ENCODE results near the gene OGT.
"Not testable (repeated sequence)": the region's sequence is repeated elsewhere in the genome, so short reads cannot be mapped to it uniquely, and the experiment has no call there.

Gene OGT

DNA sequence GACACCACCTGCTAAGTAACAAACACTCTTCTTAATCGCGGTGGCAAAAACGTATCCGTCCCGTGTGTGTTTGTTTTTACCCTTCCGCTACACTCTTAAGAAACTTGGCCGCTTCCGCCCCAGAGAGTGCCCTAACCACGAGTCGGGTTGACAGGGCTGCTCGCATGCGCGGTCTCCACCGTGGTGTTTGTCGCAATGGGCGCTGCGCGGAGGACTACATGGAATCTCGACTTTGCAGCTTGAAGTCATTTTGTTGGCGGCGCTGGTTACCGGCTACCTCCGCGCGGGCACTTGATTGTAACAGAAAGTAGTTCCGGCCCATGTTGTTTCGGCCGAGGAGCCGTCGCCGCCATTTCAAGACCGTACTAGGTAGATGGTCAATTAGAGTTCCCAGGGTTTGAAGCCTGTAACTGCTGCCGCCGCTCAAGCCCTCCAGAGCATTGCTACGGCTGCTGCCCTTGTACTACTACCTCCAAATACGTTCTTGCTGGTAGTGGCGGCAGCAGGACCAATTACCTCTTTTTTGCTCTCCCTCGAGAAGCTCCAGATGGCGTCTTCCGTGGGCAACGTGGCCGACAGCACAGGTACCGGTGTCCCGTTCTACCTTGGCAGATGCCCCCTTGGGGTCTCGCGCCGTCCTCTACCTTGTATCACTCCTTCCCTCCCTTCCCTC, at the start of gene OGT:
Gene OGT, plus strand, starts transcription at position 352 of the 673 bp plus-strand sequence. Its CDS starts 196 bp downstream, at position 548.
- peak within 1 kb of the TSS; percentile 86 for H3K27ac ChIP-seq
- TF ChIP-seq CTCF (conservative IDR thresholded peaks at IDR 0.05): no peak

DNA sequence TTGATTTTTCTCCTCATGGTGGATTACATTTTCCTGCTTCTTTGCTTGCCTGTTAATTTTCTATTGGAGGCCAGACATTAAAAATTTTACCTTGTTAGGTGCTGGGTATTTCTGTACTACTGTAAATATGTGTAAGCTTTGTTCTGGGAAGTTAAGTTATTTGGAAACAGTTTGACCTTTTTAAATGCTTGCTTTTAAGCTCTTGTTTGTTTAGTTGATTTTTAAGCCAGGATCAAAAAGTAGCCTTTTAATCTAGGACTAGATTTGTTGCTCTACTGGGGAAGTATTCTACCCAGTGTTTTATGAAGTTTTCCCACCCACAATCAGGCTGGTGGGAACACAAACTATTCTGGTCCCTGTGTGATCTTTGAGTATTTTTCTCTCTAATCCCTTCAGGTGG, 45.1 kb upstream of the OGT start:
- peak overlapping the region; percentile 64 for H3K27ac ChIP-seq
- TF ChIP-seq CTCF (conservative IDR thresholded peaks at IDR 0.05): no peak

GRCh38 chrX:71489540-71489939, 43.4 kb upstream of the OGT start:
- H3K27ac ChIP-seq: no peak overlapping the region; the same call in 1 of the 2 replicates
- no peak for TF ChIP-seq CTCF (conservative IDR thresholded peaks at IDR 0.05)

DNA sequence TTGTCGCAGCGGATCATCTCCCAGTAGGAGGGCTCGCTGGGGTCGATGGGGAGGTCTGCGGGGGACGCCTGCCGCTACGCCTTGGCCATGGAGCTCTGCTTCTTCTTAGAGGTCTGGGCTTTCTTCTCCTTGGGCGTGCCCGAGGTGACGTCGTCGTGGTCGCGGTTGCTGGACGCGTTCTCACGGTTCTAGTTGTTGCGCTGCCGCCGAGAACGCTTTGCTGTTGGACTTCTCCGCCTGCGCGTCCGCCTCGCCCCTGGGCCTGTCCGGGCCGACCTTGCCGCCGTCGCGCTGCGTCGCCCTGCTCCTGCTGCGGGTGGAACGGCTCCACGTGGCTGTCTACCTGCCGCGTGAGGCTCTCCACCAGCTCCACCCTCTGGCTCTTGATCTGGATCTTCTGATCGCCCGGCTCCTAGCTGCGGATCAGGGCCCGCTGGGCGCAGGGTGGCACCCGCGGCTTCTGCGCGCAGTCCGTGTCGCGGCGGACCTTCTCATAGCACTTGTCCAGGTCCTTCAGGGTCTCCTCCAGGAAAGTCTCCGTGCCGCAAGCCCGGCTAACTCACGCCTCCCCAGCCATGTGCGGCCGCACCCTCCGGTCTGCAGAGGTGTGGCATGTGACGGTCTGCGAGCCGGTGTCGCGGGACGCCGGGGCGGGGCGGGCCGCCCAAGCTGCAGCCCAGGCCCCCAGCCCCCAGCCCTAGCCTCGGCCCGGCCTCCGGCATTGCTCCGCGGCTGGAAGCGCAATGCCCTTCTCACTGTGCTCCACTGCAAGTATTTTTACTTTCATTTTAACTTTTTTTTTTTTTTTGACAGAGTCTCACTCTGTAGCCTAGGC, 40.5 kb upstream of the OGT start:
- TF ChIP-seq CTCF (conservative IDR thresholded peaks at IDR 0.05): no peak
- H3K27ac ChIP-seq: peak overlapping the region; percentile 27; the same call in 1 of the 2 replicates

GRCh38 chrX:71493111-71493613, 39.7 kb upstream of the OGT start:
- peak overlapping the region; percentile 27; the same call in 1 of the 2 replicates for H3K27ac ChIP-seq
- TF ChIP-seq CTCF (conservative IDR thresholded peaks at IDR 0.05): no peak

- not testable (repeated sequence) for H3K27ac ChIP-seq
Observed at GRCh38 chrX:71495979-71496378, 36.9 kb upstream of the OGT start.

- TF ChIP-seq CTCF (conservative IDR thresholded peaks at IDR 0.05): no peak
- no peak overlapping the region for H3K27ac ChIP-seq
Observed at GRCh38 chrX:71496476-71496875, 36.4 kb upstream of the OGT start.

- H3K27ac ChIP-seq: not testable (repeated sequence)
Observed at GRCh38 chrX:71502080-71502479, 30.8 kb upstream of the OGT start.
